ENCODE data around the gene KRTAP22-2. TPM values are rescaled to one million over a fixed set of nuclear protein-coding genes. Genes with fewer than 3 reads are reported as not detected.

The KRTAP22-2 gene
- total and polyA plus RNA-seq, 2 experiments from 2014 or later, result not detected

GRCh38 chr21:30598802-30599201 lies 8.6 kb upstream of the KRTAP22-2 start, which contains the start of gene KRTAP6-2:
TSS of gene KRTAP6-2 (minus strand) at chr21:30598902. CDS start at chr21:30598874, 28 bp downstream.
- TF ChIP-seq CTCF (IDR thresholded peaks at IDR 0.05; ENCODE audit: low read depth, low read length), result no peak
- H3K36me3 ChIP-seq, result no peaks in the 10 kb centered on the region
- H3K4me3 ChIP-seq, result no peak within 1 kb of the TSS
- no peaks in the 10 kb centered on the region for H3K9me3 ChIP-seq (ENCODE audit: low read depth)
- no peak within 1 kb of the TSS for H3K27ac ChIP-seq
- DNase-seq (ENCODE audit: low read depth in 1 of 2, low spot score in 1 of 2), result no peak
- no peaks in the 10 kb centered on the region for H3K27me3 ChIP-seq
- no peaks in the 10 kb centered on the region for H3K4me1 ChIP-seq (ENCODE audit: low read depth)

GRCh38 chr21:30592140-30592539 lies 1.9 kb upstream of the KRTAP22-2 start, which contains the start of gene KRTAP6-3:
TSS of gene KRTAP6-3 (plus strand) at chr21:30592440. CDS start at chr21:30592446, 6 bp downstream.
- Histone ChIP-seq H3K27ac (no peak within 1 kb of the TSS), H3K9me3 (ENCODE audit: low read depth) (no peaks in the 10 kb centered on the region), H3K4me1 (ENCODE audit: low read depth) (no peaks in the 10 kb centered on the region), H3K36me3 (no peaks in the 10 kb centered on the region), H3K4me3 (no peak within 1 kb of the TSS), H3K27me3 (no peaks in the 10 kb centered on the region)
- no peak for TF ChIP-seq CTCF (IDR thresholded peaks at IDR 0.05; ENCODE audit: low read depth, low read length)
- no peak for DNase-seq (ENCODE audit: low read depth in 1 of 2, low spot score in 1 of 2)

- Histone ChIP-seq H3K27me3 (no peaks in the 10 kb centered on the region), H3K4me3 (no peak overlapping the region), H3K9me3 (ENCODE audit: low read depth) (no peaks in the 10 kb centered on the region), H3K36me3 (no peaks in the 10 kb centered on the region), H3K4me1 (ENCODE audit: low read depth) (no peaks in the 10 kb centered on the region), H3K27ac (no peak overlapping the region)
- no peak for TF ChIP-seq CTCF (IDR thresholded peaks at IDR 0.05; ENCODE audit: low read depth, low read length)
- DNase-seq (ENCODE audit: low read depth in 1 of 2, low spot score in 1 of 2), result no peak
These were observed 7.3 kb downstream of the KRTAP22-2 start for GRCh38 chr21:30582870-30583269.

- Histone ChIP-seq H3K4me1 (ENCODE audit: low read depth) (no peaks in the 10 kb centered on the region), H3K9me3 (ENCODE audit: low read depth) (no peaks in the 10 kb centered on the region), H3K27ac (no peak overlapping the region), H3K36me3 (no peaks in the 10 kb centered on the region), H3K4me3 (no peak overlapping the region), H3K27me3 (no peaks in the 10 kb centered on the region)
- TF ChIP-seq CTCF (IDR thresholded peaks at IDR 0.05; ENCODE audit: low read depth, low read length), result no peak
- no peak for DNase-seq (ENCODE audit: low read depth in 1 of 2, low spot score in 1 of 2)
These were observed 10.1 kb downstream of the KRTAP22-2 start for GRCh38 chr21:30580132-30580531.

DNA sequence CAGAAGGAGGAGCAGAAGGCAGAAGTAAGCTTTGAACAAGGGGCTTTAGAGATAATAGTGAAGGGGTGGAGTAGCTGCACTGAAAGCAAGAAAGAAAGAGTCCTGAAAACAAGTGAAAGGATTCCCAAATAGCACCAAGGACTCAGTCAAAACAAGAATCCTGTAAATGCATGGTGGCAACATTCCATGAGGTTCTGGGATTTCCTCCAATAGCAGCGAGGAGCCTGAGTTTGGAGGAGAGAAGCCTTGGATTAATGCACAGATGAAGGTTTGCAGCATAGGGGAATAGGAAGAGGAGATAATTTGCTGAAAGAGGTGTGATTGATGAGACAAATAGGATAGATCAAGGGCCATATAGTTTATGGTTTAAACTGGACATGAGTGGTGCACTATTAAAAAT lies 10.9 kb downstream of the KRTAP22-2 start:
- Histone ChIP-seq H3K27me3 (no peaks in the 10 kb centered on the region), H3K9me3 (ENCODE audit: low read depth) (no peaks in the 10 kb centered on the region), H3K4me3 (no peak overlapping the region), H3K36me3 (no peaks in the 10 kb centered on the region), H3K4me1 (ENCODE audit: low read depth) (no peaks in the 10 kb centered on the region), H3K27ac (no peak overlapping the region)
- no peak for TF ChIP-seq CTCF (IDR thresholded peaks at IDR 0.05; ENCODE audit: low read depth, low read length)
- no peak for DNase-seq (ENCODE audit: low read depth in 1 of 2, low spot score in 1 of 2)

DNA sequence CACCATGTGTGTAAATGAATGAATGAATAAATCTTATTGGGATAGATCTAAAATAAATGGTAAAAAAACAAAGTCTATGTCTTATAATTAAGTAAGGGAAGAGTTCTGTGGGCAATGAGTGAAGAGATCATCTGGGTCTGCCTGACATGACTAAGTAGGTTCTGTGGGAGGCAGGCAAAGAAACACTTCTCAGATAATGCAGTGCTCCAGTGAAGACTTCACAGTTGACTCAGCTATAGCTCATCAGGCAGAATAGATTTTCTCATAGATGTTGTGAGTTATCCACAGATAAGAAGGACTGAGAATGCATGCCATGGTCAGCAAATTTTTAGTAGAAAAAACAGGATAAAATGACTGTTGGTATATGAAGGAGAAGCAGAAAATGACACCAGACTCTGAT lies 12.4 kb downstream of the KRTAP22-2 start:
- Histone ChIP-seq H3K4me1 (ENCODE audit: low read depth) (no peaks in the 10 kb centered on the region), H3K36me3 (no peaks in the 10 kb centered on the region), H3K4me3 (no peak overlapping the region), H3K9me3 (ENCODE audit: low read depth) (no peaks in the 10 kb centered on the region), H3K27me3 (no peaks in the 10 kb centered on the region), H3K27ac (no peak overlapping the region)
- TF ChIP-seq CTCF (IDR thresholded peaks at IDR 0.05; ENCODE audit: low read depth, low read length), result no peak
- no peak for DNase-seq (ENCODE audit: low read depth in 1 of 2, low spot score in 1 of 2)
